Astrocyte (in vitro differentiated cells and primary cell): ENCODE data around the gene SLC9A9. TPM values are rescaled to one million over a fixed set of nuclear protein-coding genes. Genes with fewer than 3 reads are reported as not detected.
"Not testable (repeated sequence)": the region's sequence is repeated elsewhere in the genome, so short reads cannot be mapped to it uniquely, and the experiment has no call there.

Source experiments
- DNase-seq: peaks from one replicate; pipeline ENCODE4 v3.0.0-alpha.2; 2010; ENCODE audit warnings: low read depth
- FAIRE-seq: peaks from 2 replicates; lab custom pipeline; 2011; peaks lifted over from hg19 to GRCh38; lab: Jason Lieb, UNC
- H2AFZ ChIP-seq: 2 replicates; pipeline ENCODE4 v1.6.0; 2012; ENCODE audit warnings: low read depth, low read length, inconsistent platforms
- H3K27ac ChIP-seq: 2 replicates; pipeline ENCODE4 v1.5.1; 2011; ENCODE audit warnings: low read depth, low read length, inconsistent platforms
- H3K27me3 ChIP-seq: 2 replicates; pipeline ENCODE4 v1.6.0; 2011; ENCODE audit warnings: low read length, inconsistent platforms; ENCODE audit not compliant: insufficient read depth
- H3K36me3 ChIP-seq: 2 replicates; pipeline ENCODE4 v1.5.1; 2011; ENCODE audit warnings: low read length, inconsistent platforms; ENCODE audit not compliant: insufficient read depth
- H3K4me1 ChIP-seq: 2 replicates; pipeline ENCODE4 v1.5.1; 2011; ENCODE audit warnings: low read length, inconsistent platforms; ENCODE audit not compliant: insufficient read depth
- H3K4me2 ChIP-seq: 2 replicates; pipeline ENCODE4 v1.6.0; 2012; ENCODE audit warnings: low read length, inconsistent platforms
- H3K4me3 ChIP-seq: 2 replicates; pipeline ENCODE4 v1.5.1; 2011; ENCODE audit warnings: low read depth, mild to moderate bottlenecking, low read length, inconsistent platforms; ENCODE audit not compliant: insufficient read depth
- H3K79me2 ChIP-seq: 2 replicates; pipeline ENCODE4 v1.6.0; 2012; ENCODE audit warnings: mild to moderate bottlenecking, low read length, inconsistent platforms; ENCODE audit not compliant: insufficient read depth
- H3K9ac ChIP-seq: 2 replicates; pipeline ENCODE4 v1.6.0; 2012; ENCODE audit warnings: mild to moderate bottlenecking, low read length, inconsistent platforms
- H3K9me3 ChIP-seq: 2 replicates; pipeline ENCODE4 v1.5.1; 2012; ENCODE audit warnings: low read depth, mild to moderate bottlenecking, low read length, inconsistent platforms; ENCODE audit not compliant: insufficient read depth
- H4K20me1 ChIP-seq: 2 replicates; pipeline ENCODE4 v1.6.0; 2012; ENCODE audit warnings: low read length, inconsistent platforms; ENCODE audit not compliant: insufficient read depth
- H3K27ac Mint-ChIP-seq: one replicate; pipeline ENCODE4 v1.8.0; 2021; ENCODE audit warnings: mild to moderate bottlenecking, mixed read lengths; ENCODE audit not compliant: unreplicated experiment
- H3K27me3 Mint-ChIP-seq: one replicate; pipeline ENCODE4 v1.8.0; 2021; ENCODE audit warnings: low read depth, mixed read lengths; ENCODE audit not compliant: unreplicated experiment
- H3K36me3 Mint-ChIP-seq: one replicate; pipeline ENCODE4 v1.8.0; 2021; ENCODE audit warnings: low read depth, mixed read lengths; ENCODE audit not compliant: unreplicated experiment
- H3K4me1 Mint-ChIP-seq: one replicate; pipeline ENCODE4 v1.8.0; 2021; ENCODE audit warnings: low read depth, mixed read lengths; ENCODE audit not compliant: unreplicated experiment
- H3K4me3 Mint-ChIP-seq: one replicate; pipeline ENCODE4 v1.8.0; 2021; ENCODE audit warnings: mild to moderate bottlenecking, moderate library complexity, mixed read lengths; ENCODE audit not compliant: unreplicated experiment
- H3K9me3 Mint-ChIP-seq: one replicate; pipeline ENCODE4 v1.8.0; 2021; ENCODE audit warnings: mild to moderate bottlenecking, mixed read lengths; ENCODE audit not compliant: unreplicated experiment
- CTCF ChIP-seq: IDR thresholded peaks from 2 replicates; pipeline ENCODE4 v1.5.1; 2011; ENCODE audit warnings: low read depth, mild to moderate bottlenecking, inconsistent platforms, low read length, moderate library complexity; ENCODE audit not compliant: insufficient read depth
- EZH2 ChIP-seq: IDR thresholded peaks from 2 replicates; pipeline ENCODE4 v1.6.1; 2012; ENCODE audit warnings: mild to moderate bottlenecking, low read length, inconsistent platforms; ENCODE audit not compliant: insufficient read depth
- total RNA-seq: library from RNA; stranded (reverse); gene quantifications from 2 replicates; pipeline ENCODE4 v1.2.1, GENCODE V29; 2021

The SLC9A9 gene
- total RNA-seq, 1 donor from 2014 or later, result 1.5 TPM

- Histone ChIP-seq H2AFZ (no peak overlapping the region), H3K4me1 (no peaks in the 10 kb centered on the region), H3K27me3 (no peaks in the 10 kb centered on the region), H3K79me2 (no peaks in the 10 kb centered on the region), H3K27ac (no peak overlapping the region), H3K9ac (no peak overlapping the region), H3K9me3 (no peaks in the 10 kb centered on the region), H3K4me2 (no peak overlapping the region), H4K20me1 (no peaks in the 10 kb centered on the region), H3K36me3 (no peaks in the 10 kb centered on the region), H3K4me3 (no peak overlapping the region)
- DNase-seq (no peak), FAIRE-seq (no peak)
- Mint-ChIP-seq H3K27ac (no peak overlapping the region), H3K36me3 (no peaks in the 10 kb centered on the region), H3K4me3 (no peak overlapping the region), H3K27me3 (no peaks in the 10 kb centered on the region), H3K4me1 (no peaks in the 10 kb centered on the region), H3K9me3 (peaks cover 4% of the 10 kb centered on the region)
- no peak for TF ChIP-seq CTCF
- TF ChIP-seq EZH2, result no peak
These were observed 150.3 kb downstream of the SLC9A9 start for GRCh38 chr3:143697975-143698374.

- not testable (repeated sequence) for H3K9me3 Mint-ChIP-seq, H3K36me3 ChIP-seq, H3K36me3 Mint-ChIP-seq, H3K79me2 ChIP-seq, H3K9ac ChIP-seq, H3K27me3 Mint-ChIP-seq, H3K9me3 ChIP-seq, FAIRE-seq, H3K4me2 ChIP-seq, H3K4me1 ChIP-seq, H4K20me1 ChIP-seq, H3K4me1 Mint-ChIP-seq, H3K4me3 Mint-ChIP-seq, H3K27ac Mint-ChIP-seq, H3K27ac ChIP-seq, H2AFZ ChIP-seq, H3K27me3 ChIP-seq, DNase-seq, H3K4me3 ChIP-seq
These were observed 152.9 kb downstream of the SLC9A9 start for GRCh38 chr3:143695333-143695732.

DNA sequence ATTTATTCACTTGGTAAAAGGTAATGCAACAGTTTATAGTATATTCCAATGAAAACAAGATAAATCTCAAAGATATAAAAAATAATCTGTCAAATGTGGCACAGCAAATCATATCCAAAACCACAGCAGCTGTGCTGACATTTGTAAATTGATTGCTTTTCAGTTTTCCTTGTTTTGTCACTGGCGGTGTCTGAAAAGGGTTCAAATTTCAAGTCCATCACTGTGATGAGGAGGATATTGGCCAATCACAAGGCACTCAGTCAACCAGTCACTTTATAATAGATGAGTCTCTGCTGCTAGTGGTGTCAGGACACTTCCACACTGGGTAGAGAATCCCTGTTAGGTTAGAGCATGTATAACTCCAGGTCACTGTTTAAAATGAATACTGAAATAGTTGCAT is 154.8 kb downstream of the SLC9A9 start:
- Histone ChIP-seq H3K4me3 (no peak overlapping the region), H4K20me1 (no peaks in the 10 kb centered on the region), H3K4me1 (no peaks in the 10 kb centered on the region), H3K9ac (no peak overlapping the region), H3K27ac (no peak overlapping the region), H3K36me3 (no peaks in the 10 kb centered on the region), H2AFZ (no peak overlapping the region), H3K4me2 (no peak overlapping the region), H3K79me2 (no peaks in the 10 kb centered on the region), H3K9me3 (no peaks in the 10 kb centered on the region), H3K27me3 (no peaks in the 10 kb centered on the region)
- peak; percentile 4 for DNase-seq
- Mint-ChIP-seq H3K36me3 (no peaks in the 10 kb centered on the region), H3K4me1 (no peaks in the 10 kb centered on the region), H3K9me3 (peaks cover 4% of the 10 kb centered on the region), H3K27me3 (no peaks in the 10 kb centered on the region), H3K4me3 (no peak overlapping the region), H3K27ac (no peak overlapping the region)
- TF ChIP-seq EZH2, result no peak
- TF ChIP-seq CTCF, result no peak
- FAIRE-seq, result no peak
